Measurements from ENCODE around the gene ZDHHC8. TPM values are rescaled to one million over a fixed set of nuclear protein-coding genes. Genes with fewer than 3 reads are reported as not detected.

Gene ZDHHC8
- total and polyA plus RNA-seq, 12 donors = 5.7 to 109 (median 36.1) TPM

DNA sequence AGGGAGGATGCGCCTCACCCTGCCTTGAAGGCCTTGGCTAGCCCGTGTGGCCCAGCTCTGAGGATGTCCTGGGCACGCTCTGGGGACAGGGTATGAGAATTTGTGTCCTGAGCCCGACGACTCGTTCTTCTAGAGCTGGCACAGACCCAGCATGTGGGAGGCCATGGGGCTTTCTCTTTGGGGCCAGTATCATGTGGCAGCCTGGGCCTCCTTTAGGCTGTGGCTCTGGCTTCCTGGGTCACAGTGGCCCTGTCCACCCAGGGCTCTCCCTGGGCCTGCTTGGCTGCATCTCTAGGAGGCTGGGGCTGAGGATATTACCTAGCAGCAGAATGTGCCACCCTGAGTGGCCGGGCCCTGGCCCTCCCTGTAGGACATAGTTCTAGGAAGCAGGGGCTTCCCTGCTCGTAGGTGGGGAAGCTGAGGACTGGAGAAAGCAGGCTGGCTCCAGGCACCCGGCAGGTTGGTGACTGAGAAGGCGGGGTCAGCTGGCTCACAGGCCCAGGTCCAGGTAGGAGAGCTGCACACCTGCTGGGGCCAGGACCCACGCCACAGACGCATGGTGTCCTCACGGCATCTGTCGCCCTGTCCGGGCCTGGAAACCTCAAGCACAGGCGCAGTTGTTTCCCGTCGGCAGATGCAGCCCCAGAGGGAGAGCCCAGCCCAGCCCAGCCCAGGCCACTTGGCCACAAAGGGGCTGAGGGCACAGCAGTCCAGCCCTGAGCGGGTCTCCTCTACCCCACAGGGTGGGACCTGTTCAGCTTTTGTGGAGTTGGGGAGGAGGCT is 12.5 kb downstream of the ZDHHC8 start:
- H3K4me1 ChIP-seq (replicated peaks in 1 of 2) = no peaks in the 10 kb centered on the region
- no peak for TF ChIP-seq POLR2A (IDR thresholded peaks at IDR 0.05)
- TF ChIP-seq, protein P1, sequence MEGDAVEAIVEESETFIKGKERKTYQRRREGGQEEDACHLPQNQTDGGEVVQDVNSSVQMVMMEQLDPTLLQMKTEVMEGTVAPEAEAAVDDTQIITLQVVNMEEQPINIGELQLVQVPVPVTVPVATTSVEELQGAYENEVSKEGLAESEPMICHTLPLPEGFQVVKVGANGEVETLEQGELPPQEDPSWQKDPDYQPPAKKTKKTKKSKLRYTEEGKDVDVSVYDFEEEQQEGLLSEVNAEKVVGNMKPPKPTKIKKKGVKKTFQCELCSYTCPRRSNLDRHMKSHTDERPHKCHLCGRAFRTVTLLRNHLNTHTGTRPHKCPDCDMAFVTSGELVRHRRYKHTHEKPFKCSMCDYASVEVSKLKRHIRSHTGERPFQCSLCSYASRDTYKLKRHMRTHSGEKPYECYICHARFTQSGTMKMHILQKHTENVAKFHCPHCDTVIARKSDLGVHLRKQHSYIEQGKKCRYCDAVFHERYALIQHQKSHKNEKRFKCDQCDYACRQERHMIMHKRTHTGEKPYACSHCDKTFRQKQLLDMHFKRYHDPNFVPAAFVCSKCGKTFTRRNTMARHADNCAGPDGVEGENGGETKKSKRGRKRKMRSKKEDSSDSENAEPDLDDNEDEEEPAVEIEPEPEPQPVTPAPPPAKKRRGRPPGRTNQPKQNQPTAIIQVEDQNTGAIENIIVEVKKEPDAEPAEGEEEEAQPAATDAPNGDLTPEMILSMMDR (IDR thresholded peaks at IDR 0.05) = no peak
- intact Hi-C loops (cut with DNase I) = no loop called here
- peaks cover 0 to 5% of the 10 kb centered on the region in 2 donors for H3K36me3 ChIP-seq (replicated peaks in 1 of 2)
- H3K4me3 ChIP-seq = no peak overlapping the region
- no peaks in the 10 kb centered on the region for H3K9me3 ChIP-seq (replicated peaks in 1 of 3)
- no peak overlapping the region for H3K27ac ChIP-seq
- no peak for DNase-seq
- no peaks in the 10 kb centered on the region for H3K27me3 ChIP-seq
- WGBS, 4 donors = 88 to 98% (median 92%) methylated on average over 7 to 19 of the region's 19 CpGs

DNA sequence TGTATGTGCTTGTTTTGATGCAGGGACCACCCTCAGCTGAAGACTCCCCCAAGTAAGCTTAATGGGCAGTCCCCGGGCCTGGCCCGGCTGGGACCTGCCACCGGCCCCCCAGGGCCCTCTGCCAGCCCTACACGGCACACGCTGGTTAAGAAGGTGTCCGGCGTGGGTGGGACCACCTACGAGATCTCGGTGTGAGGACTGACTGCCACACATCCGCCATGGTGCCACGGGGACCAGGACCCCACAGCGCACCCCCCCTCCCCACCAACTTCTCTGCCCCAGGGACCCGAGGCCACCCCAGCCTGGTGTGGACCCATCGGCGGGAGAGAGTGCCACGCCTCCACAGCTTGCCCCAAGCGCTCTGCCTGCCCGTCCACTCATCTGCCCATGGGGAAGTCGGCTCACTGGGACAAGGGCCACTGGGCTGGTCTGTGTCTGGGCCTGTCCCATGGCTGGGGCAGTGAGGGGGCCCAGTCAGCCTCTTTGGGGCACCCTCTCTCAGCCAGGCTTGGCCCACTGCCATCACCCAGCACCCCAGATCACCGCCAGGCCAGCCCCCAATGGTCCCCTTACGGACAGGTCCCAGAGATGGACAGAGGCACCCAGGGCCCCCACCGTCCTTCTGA is 13.7 kb downstream of the ZDHHC8 start:
- intact Hi-C loops (cut with DNase I) = no loop called here
- Histone ChIP-seq H3K9me3 (replicated peaks in 1 of 3) (no peaks in the 10 kb centered on the region), H3K27me3 (no peaks in the 10 kb centered on the region), H3K36me3 (replicated peaks in 1 of 2) (no peaks in the 10 kb centered on the region), H3K4me3 (no peak overlapping the region), H3K27ac (no peak overlapping the region), H3K4me1 (replicated peaks in 1 of 2) (no peaks in the 10 kb centered on the region)
- WGBS, 4 donors = 90 to 95% (median 92%) methylated on average over 11 to 22 of the region's 22 CpGs
- DNase-seq = no peak
- TF ChIP-seq POLR2A (IDR thresholded peaks at IDR 0.05) = no peak
- TF ChIP-seq, protein P1 (IDR thresholded peaks at IDR 0.05) = no peak

DNA sequence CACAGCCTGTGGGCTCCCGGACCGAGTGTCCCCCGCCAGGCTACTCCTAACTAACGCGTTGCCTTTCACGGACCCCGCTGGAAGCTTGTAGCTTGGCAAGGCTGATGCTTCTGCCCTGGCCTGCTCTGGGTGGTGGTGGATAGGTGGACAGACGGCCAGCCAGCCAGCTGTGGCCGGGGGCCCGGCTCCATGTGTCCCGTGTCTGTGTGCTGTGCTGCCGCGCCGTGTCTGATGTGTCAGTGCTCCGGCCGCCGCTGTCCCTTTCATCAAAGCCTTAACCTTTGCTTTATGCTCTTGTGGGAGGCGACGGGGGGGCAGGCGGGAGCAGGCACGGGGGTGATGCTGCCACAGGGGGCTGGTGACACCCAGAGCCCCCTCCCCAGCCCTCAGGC is 14.2 kb downstream of the ZDHHC8 start:
- Histone ChIP-seq H3K27ac (no peak overlapping the region), H3K36me3 (replicated peaks in 1 of 2) (no peaks in the 10 kb centered on the region), H3K4me3 (no peak overlapping the region), H3K9me3 (replicated peaks in 1 of 3) (no peaks in the 10 kb centered on the region), H3K4me1 (replicated peaks in 1 of 2) (no peaks in the 10 kb centered on the region), H3K27me3 (no peaks in the 10 kb centered on the region)
- intact Hi-C loops (cut with DNase I) = no loop called here
- TF ChIP-seq, protein P1 (IDR thresholded peaks at IDR 0.05) = no peak
- TF ChIP-seq POLR2A (IDR thresholded peaks at IDR 0.05) = no peak
- no peak for DNase-seq
- WGBS, 4 donors = 88 to 97% (median 91%) methylated on average over 15 to 21 of the region's 21 CpGs

DNA sequence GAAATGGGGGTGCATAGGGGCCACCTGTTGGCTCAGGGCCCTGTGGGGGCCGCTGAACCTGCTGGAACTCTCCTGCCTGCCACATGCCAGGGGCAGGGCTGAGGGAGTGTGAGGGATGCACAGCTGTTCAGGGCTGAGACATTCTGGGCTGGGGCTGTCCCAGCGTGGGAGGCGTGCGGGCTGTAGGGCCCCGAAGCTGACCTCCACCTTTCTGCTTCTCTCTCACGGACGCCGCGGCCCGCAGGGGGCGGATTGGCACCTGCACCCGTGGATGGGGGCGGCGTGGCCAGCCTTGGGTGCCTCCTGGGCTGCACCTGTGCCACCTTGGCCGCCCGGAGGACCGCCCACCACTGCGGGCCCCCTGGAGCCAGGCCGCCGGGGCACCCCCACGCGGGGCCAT is 15.2 kb downstream of the ZDHHC8 start:
- intact Hi-C loops (cut with DNase I) = no loop called here
- Histone ChIP-seq H3K36me3 (replicated peaks in 1 of 2) (no peaks in the 10 kb centered on the region), H3K4me3 (no peak overlapping the region), H3K27me3 (no peaks in the 10 kb centered on the region), H3K9me3 (replicated peaks in 1 of 3) (no peaks in the 10 kb centered on the region), H3K4me1 (replicated peaks in 1 of 2) (no peaks in the 10 kb centered on the region), H3K27ac (no peak overlapping the region)
- 67 to 81% (median 78%) methylated on average over 3 to 22 of the region's 22 CpGs for WGBS, 4 donors
- TF ChIP-seq, protein P1 (IDR thresholded peaks at IDR 0.05) = no peak
- TF ChIP-seq POLR2A (IDR thresholded peaks at IDR 0.05) = no peak
- no peak for DNase-seq
